Right lobe of liver (tissue), 6 donors: ENCODE results near the gene GPATCH8. TPM values are rescaled to one million over a fixed set of nuclear protein-coding genes. Genes with fewer than 3 reads are reported as not detected.

Experiments
- ATAC-seq, 4 donors: fragments of 200-7000 bp; cut with Tn5 transposase; one replicate each; pipeline ENCODE4 v1.9.1; 2020; ENCODE audit warnings: mild to moderate bottlenecking in 4 of 4, moderate library complexity in 4 of 4
- DNase-seq, 3 donors: peaks; one replicate each; pipeline ENCODE4 v3.0.0-alpha.2; 2020
- H3K27ac ChIP-seq, 3 donors: fragments of 200-600 bp; one replicate each; pipeline ENCODE4 v1.8.0; 2022
- H3K27me3 ChIP-seq, 2 donors: fragments of 200-600 bp; one replicate each; pipeline ENCODE4 v1.8.0; 2022
- H3K36me3 ChIP-seq, 4 donors: fragments of 200-600 bp; sonication (generic) in 1 of 4; one replicate each; pipeline versions ENCODE4 v1.5.1 to v1.8.0; 2017 to 2022; ENCODE audit warnings: control low read depth in 1 of 4
- H3K4me1 ChIP-seq, 4 donors: fragments of 200-600 bp; sonication (generic) in 1 of 4; one replicate each; pipeline versions ENCODE4 v1.5.1 to v1.8.0; 2017 to 2022; ENCODE audit warnings: control low read depth in 1 of 4
- H3K4me3 ChIP-seq, 3 donors: fragments of 200-600 bp; one replicate each; pipeline ENCODE4 v1.8.0; 2022
- H3K9me3 ChIP-seq, 4 donors: fragments of 200-600 bp; sonication (generic) in 1 of 4; one replicate each; pipeline versions ENCODE4 v1.5.1 to v1.8.0; 2017 to 2022; ENCODE audit warnings: control low read depth in 1 of 4
- POLR2A ChIP-seq: fragments of 450-650 bp; IDR thresholded peaks from one replicate; pipeline ENCODE4 v1.6.1; 2017; ENCODE audit warnings: antibody characterized with exemption, mild to moderate bottlenecking
- WGBS: methylation state at CpG from one replicate; pipeline ENCODE4 v1.1.6; 2018; ENCODE audit warnings: low coverage, low lambda C conversion rate; ENCODE audit not compliant: insufficient coverage; ENCODE audit errors: missing lambda C conversion rate; 5-methylcytosine and 5-hydroxymethylcytosine counted together
- intact Hi-C, 2 donors: fragments of 100-400 bp; cut with DNase I; formaldehyde crosslinking; loops; one replicate each; pipeline versions ENCODE4 v1.11.2 to v1.14.1; 2022
- total RNA-seq, 6 experiments: library from RNA; depleted of rRNA in 2 of 6; stranded (reverse); fragments of >200 nt in 2 of 6; fragmentation: NEBNext Ultra II Directional in 3 of 6; extraction: Animal tissue kit (Norgen Biotek cat#: 25700) in 3 of 6; gene quantifications; one replicate each; pipeline versions ENCODE4 v1.1.0 to v1.2.4, GENCODE V29; 2016 to 2023
- TF ChIP-seq, protein P1 (sequence below), 4 donors: fragments of 200-600 bp in 3 of 4; fragments of 450-650 bp in 1 of 4; IDR thresholded peaks; one replicate each; pipeline versions ENCODE4 v1.5.1 to v1.8.0; 2016 to 2022; ENCODE audit warnings: antibody characterized with exemption in 4 of 4, mild to moderate bottlenecking in 2 of 4
- donor health status: DM: no; HTN: yes; CAD: no.
- donor health status: DM: no; HTN: no; CAD: no.
- donor health status: DM: no; HTN: no; CAD: no.
- donor health status: DM: no; HTN: yes; CAD: no.
- donor health status: DM: no; HTN: yes; CAD: no.

The GPATCH8 gene
- total RNA-seq, 6 experiments from 2014 or later = 8.1 to 14.4 (median 13.1) TPM

DNA sequence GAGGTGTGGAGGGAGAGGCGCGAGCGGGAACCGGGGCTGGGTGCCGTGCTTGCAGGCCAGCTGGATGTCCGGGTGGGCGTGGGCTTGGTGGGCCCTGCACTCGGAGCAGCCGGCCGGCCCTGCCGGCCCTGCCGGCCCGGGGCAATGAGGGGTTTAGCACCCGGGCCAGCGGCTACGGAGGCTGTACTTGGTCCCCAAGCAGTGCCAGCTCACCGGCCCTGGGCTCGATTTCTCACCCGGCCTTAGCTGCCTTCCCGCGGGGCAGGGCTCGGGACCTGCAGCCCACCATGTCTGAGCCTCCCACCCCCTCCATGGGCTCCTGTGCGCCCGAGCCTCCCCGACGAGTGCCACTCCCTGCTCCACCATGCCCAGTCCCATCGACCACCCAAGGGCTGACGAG is 24.7 kb upstream of the GPATCH8 start:
- Histone ChIP-seq H3K9me3 (no peaks in the 10 kb centered on the region), H3K4me3 (no peak overlapping the region), H3K27ac (no peak overlapping the region), H3K27me3 (no peaks in the 10 kb centered on the region), H3K36me3 (no peaks in the 10 kb centered on the region), H3K4me1 (no peaks in the 10 kb centered on the region)
- no peak for TF ChIP-seq POLR2A
- TF ChIP-seq, protein P1, sequence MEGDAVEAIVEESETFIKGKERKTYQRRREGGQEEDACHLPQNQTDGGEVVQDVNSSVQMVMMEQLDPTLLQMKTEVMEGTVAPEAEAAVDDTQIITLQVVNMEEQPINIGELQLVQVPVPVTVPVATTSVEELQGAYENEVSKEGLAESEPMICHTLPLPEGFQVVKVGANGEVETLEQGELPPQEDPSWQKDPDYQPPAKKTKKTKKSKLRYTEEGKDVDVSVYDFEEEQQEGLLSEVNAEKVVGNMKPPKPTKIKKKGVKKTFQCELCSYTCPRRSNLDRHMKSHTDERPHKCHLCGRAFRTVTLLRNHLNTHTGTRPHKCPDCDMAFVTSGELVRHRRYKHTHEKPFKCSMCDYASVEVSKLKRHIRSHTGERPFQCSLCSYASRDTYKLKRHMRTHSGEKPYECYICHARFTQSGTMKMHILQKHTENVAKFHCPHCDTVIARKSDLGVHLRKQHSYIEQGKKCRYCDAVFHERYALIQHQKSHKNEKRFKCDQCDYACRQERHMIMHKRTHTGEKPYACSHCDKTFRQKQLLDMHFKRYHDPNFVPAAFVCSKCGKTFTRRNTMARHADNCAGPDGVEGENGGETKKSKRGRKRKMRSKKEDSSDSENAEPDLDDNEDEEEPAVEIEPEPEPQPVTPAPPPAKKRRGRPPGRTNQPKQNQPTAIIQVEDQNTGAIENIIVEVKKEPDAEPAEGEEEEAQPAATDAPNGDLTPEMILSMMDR (IDR thresholded peaks at IDR 0.05) = no peak
- intact Hi-C loops = no loop called here
- WGBS = 100% methylated on average over 4 of the region's 28 CpGs
- no peak for ATAC-seq
- no peak for DNase-seq

DNA sequence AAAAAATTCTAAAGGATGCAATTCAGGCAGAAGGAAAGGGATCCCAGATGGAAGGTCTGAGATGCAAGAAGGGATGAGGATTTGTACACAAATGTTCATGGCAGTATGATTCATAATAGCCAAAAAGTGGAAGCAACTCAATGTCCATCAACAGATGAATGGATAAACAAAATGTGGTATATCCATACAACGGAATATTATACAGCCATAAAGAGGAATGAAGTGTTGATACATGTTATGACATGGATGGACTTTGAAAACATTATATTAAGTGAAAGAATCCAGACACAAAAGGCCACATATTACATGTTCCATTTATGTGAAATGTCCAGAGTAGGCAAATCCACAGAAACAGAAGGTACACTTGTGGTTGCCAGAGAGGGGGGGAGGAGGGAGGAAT is 23.9 kb upstream of the GPATCH8 start:
- ATAC-seq (no peak), DNase-seq (no peak)
- Histone ChIP-seq H3K4me1 (no peaks in the 10 kb centered on the region), H3K4me3 (no peak overlapping the region), H3K27me3 (no peaks in the 10 kb centered on the region), H3K9me3 (no peaks in the 10 kb centered on the region), H3K36me3 (no peaks in the 10 kb centered on the region), H3K27ac (no peak overlapping the region)
- 83% methylated on average over 1 of the region's 1 CpG for whole genome bisulfite sequencing
- intact Hi-C loops = no loop called here
- TF ChIP-seq, protein P1 (IDR thresholded peaks at IDR 0.05) = no peak
- TF ChIP-seq POLR2A = no peak

DNA sequence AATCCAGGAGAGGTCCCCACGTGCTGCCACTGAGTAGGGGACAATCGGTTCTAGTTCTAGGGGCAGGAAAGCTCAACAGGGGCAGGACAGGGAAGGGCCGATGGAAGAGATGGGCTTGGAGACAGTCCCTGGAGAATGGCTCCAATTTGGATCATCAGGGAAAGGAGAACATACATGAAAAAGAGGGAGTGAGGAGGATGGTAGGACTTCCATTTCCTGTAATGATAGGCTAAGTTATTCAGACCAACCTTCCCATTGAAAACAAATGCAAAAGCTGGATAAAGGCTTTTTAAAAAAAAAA is 20.4 kb upstream of the GPATCH8 start:
- Histone ChIP-seq H3K4me1 (no peaks in the 10 kb centered on the region), H3K27ac (no peak overlapping the region), H3K27me3 (no peaks in the 10 kb centered on the region), H3K36me3 (no peaks in the 10 kb centered on the region), H3K4me3 (no peak overlapping the region), H3K9me3 (no peaks in the 10 kb centered on the region)
- intact Hi-C loops = no loop called here
- no peak for ATAC-seq
- no peak for TF ChIP-seq POLR2A
- TF ChIP-seq, protein P1 (IDR thresholded peaks at IDR 0.05) = no peak
- 71% methylated on average over 3 of the region's 3 CpGs for WGBS
- no peak for DNase-seq

DNA sequence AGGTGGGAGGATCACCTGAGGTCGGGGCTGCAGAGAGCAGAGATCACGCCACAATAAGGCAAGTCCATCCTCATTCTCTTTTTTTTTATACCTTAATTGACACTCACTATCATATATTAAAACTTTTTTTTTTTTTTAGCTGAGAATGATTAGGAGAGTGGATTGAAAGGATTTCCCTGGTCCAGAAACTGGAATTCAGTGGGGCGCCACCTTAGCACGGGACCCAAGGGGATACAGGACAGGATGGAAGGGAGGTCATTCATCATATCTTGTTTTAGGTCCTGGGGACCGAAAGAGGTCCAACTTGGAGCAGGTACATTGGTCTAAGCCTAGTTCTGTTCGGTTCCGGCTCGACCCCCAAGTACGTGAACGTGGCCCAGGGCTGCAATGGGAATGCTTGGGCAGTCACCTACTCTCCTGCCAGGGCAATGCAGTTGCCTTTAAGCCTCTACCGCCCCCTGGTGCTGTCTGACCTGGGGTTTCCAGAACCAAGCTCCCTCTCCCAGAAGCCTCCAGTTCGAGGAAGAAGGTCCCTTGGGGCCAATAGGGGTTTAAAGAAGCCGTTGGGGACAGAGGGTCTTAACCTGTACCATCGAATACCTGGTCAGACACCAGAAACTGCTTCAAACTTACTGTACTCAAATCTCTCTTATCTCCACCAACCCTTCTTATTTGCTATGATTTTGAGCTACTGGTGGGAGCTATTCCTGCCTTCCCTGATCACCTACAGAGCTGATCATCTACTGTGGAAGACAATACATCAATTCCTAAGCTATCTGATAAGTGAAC is 19.9 kb upstream of the GPATCH8 start:
- TF ChIP-seq, protein P1 (IDR thresholded peaks at IDR 0.05) = peak; percentile 38 to 55 (median 46)
- no peak for TF ChIP-seq POLR2A
- Histone ChIP-seq H3K4me3 (no peak overlapping the region), H3K9me3 (no peaks in the 10 kb centered on the region), H3K27ac (no peak overlapping the region), H3K4me1 (no peaks in the 10 kb centered on the region), H3K36me3 (no peaks in the 10 kb centered on the region), H3K27me3 (no peaks in the 10 kb centered on the region)
- intact Hi-C loops = no loop called here
- WGBS = 50% methylated on average over 6 of the region's 14 CpGs
- peak; percentile 66 to 72 (median 72) for DNase-seq
- ATAC-seq = peak; percentile 83 to 88 (median 86)
